ENCODE data around the gene SLC30A1. TPM values are rescaled to one million over a fixed set of nuclear protein-coding genes. Genes with fewer than 3 reads are reported as not detected.

The SLC30A1 gene
- total and polyA plus RNA-seq, 2 of the 13 experiments (the other 11 are each of a cell fraction or from before 2014, with no cell fraction given) = 5.9 to 24.4 TPM

GRCh38 chr1:211579440-211580302 is 710 bp upstream of the SLC30A1 start (continued):
- TF ChIP-seq ZNF576 (CRISPR knock-in tag; IDR thresholded peaks at IDR 0.05) (no peak), ZNF280D (CRISPR knock-in tag; IDR thresholded peaks at IDR 0.05) (no peak), ZNF136 (CRISPR knock-in tag; IDR thresholded peaks at IDR 0.05; ENCODE audit: low read depth) (no peak), FOXA3 (CRISPR knock-in tag; IDR thresholded peaks at IDR 0.05) (peak; percentile 42), YY1 (IDR thresholded peaks at IDR 0.05; ENCODE audit: insufficient read depth, insufficient replicate concordance, low read depth, low read length) (peak; percentile 52), ZC3H4 (CRISPR knock-in tag; IDR thresholded peaks at IDR 0.05; ENCODE audit: borderline replicate concordance) (no peak), SNAPC2 (CRISPR knock-in tag; IDR thresholded peaks at IDR 0.05) (no peak), THYN1 (CRISPR knock-in tag; IDR thresholded peaks at IDR 0.05; ENCODE audit: borderline replicate concordance, low read depth) (no peak), GTF3A (CRISPR knock-in tag; conservative IDR thresholded peaks at IDR 0.05) (no peak), MBD4 (IDR thresholded peaks at IDR 0.05; ENCODE audit: borderline replicate concordance, low read length) (no peak), CAMTA2 (CRISPR knock-in tag; IDR thresholded peaks at IDR 0.05; ENCODE audit: borderline replicate concordance) (no peak), ARNTL (CRISPR knock-in tag; IDR thresholded peaks at IDR 0.05) (peak; percentile 89), CHD2 (IDR thresholded peaks at IDR 0.05; ENCODE audit: low read depth, low read length) (0 out of 2 replicates have a peak, but pooled peaks have one; percentile 42), ZFY (CRISPR knock-in tag; IDR thresholded peaks at IDR 0.05) (peak; percentile 43; the same call in 1 of the 2 replicates), ZNF543 (CRISPR knock-in tag; IDR thresholded peaks at IDR 0.05) (no peak), PHF21A (CRISPR knock-in tag; IDR thresholded peaks at IDR 0.05) (peak; percentile 86), THAP8 (CRISPR knock-in tag; IDR thresholded peaks at IDR 0.05; ENCODE audit: borderline replicate concordance) (no peak), MTA1 (CRISPR knock-in tag; IDR thresholded peaks at IDR 0.05; ENCODE audit: borderline replicate concordance) (peak; percentile 59; the same call in 1 of the 2 replicates), ZNF253 (CRISPR knock-in tag; IDR thresholded peaks at IDR 0.05; ENCODE audit: borderline replicate concordance) (no peak), ZNF549 (CRISPR knock-in tag; IDR thresholded peaks at IDR 0.05) (no peak), ZNF33A (CRISPR knock-in tag; IDR thresholded peaks at IDR 0.05; ENCODE audit: borderline replicate concordance) (no peak), ZNF746 (CRISPR knock-in tag; IDR thresholded peaks at IDR 0.05) (no peak), DNMT3B (CRISPR knock-in tag; conservative IDR thresholded peaks at IDR 0.05) (no peak), ZNF776 (CRISPR knock-in tag; IDR thresholded peaks at IDR 0.05) (no peak), ZBTB7B (CRISPR knock-in tag; IDR thresholded peaks at IDR 0.05) (no peak; the same call in 1 of the 2 replicates), HNRNPLL (IDR thresholded peaks at IDR 0.05; ENCODE audit: low read depth, low read length, poor library complexity, severe bottlenecking) (no peak)

Data from HepG2 (cell line).